ENCODE data around the gene LDHA. TPM values are rescaled to one million over a fixed set of nuclear protein-coding genes. Genes with fewer than 3 reads are reported as not detected.

The LDHA gene
- polyA plus RNA-seq, 1 donor from 2014 or later: 39.9 TPM

DNA sequence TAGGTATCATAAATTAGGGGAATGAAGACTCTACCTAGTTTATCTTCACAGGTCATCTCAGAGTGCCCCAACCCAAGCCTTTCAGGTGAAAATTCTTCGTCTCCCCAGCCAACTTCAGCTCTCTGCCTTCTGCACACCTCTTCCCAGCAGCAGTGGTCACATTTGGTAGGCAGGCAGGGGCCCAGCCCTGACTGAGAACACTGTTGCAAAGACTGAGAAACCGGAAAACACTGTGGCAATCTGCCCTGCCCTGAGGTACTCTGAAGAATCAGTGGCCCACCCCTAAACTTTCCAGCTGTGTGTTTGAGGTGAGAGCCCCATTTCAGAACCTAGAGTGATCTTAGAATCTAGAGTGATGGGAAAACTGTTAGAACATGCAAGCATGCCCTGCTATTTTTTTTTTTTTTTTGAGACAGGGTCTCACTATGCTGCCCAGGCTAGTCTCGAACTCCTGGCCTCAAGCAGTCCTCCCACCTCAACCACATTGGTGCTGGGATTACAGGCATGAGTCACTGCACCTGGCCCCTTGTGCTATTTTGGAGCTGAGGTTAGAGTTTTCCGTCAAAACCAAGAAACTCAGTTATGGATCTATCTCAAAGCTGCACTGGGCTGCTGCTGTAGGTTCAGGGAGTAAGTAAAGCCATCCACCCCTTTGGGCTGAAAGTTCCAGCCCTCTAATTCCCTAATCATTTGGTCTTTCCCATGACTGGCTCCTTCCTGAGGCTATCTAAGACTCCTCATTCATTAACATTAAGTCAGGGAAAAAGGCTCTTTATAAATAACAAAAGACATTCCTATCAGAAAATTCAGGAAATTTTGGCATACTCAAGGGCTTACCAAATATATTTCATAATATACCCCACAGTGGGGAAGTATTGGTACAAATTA, 1.7 kb upstream of the LDHA start:
- Histone ChIP-seq H3F3A (ENCODE audit: insufficient read depth, low read length, poor library complexity, severe bottlenecking) (peaks cover 5% of the 10 kb centered on the region), H3K4me3 (ENCODE audit: low read length) (no peak overlapping the region), H3K4me2 (ENCODE audit: low read length) (no peak overlapping the region), H3K9me2 (ENCODE audit: insufficient read depth, low read length) (no peaks in the 10 kb centered on the region), H3K9me3 (ENCODE audit: low read length) (no peaks in the 10 kb centered on the region), H2AFZ (ENCODE audit: low read depth, low read length) (no peak overlapping the region), H4K20me1 (ENCODE audit: insufficient read depth) (no peaks in the 10 kb centered on the region), H3K9ac (ENCODE audit: low read length) (no peak overlapping the region), H3K27ac (ENCODE audit: low read length) (no peak overlapping the region), H3K27me3 (ENCODE audit: insufficient read depth, low read depth, low read length) (no peaks in the 10 kb centered on the region), H3K36me3 (ENCODE audit: insufficient read depth, low read length) (no peaks in the 10 kb centered on the region), H3K79me2 (replicated peaks; ENCODE audit: insufficient read depth, low read length) (no peaks in the 10 kb centered on the region)
- TF ChIP-seq, protein P1, sequence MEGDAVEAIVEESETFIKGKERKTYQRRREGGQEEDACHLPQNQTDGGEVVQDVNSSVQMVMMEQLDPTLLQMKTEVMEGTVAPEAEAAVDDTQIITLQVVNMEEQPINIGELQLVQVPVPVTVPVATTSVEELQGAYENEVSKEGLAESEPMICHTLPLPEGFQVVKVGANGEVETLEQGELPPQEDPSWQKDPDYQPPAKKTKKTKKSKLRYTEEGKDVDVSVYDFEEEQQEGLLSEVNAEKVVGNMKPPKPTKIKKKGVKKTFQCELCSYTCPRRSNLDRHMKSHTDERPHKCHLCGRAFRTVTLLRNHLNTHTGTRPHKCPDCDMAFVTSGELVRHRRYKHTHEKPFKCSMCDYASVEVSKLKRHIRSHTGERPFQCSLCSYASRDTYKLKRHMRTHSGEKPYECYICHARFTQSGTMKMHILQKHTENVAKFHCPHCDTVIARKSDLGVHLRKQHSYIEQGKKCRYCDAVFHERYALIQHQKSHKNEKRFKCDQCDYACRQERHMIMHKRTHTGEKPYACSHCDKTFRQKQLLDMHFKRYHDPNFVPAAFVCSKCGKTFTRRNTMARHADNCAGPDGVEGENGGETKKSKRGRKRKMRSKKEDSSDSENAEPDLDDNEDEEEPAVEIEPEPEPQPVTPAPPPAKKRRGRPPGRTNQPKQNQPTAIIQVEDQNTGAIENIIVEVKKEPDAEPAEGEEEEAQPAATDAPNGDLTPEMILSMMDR (IDR thresholded peaks at IDR 0.05; ENCODE audit: poor library complexity, severe bottlenecking): no peak
- TF ChIP-seq POLR2AphosphoS5 (IDR thresholded peaks at IDR 0.05) (no peak), EP300 (conservative IDR thresholded peaks at IDR 0.05; ENCODE audit: poor library complexity, severe bottlenecking) (no peak), EZH2 (IDR thresholded peaks at IDR 0.05; ENCODE audit: borderline replicate concordance, insufficient read depth, low read length, poor library complexity, severe bottlenecking) (no peak), SMC3 (conservative IDR thresholded peaks at IDR 0.05; ENCODE audit: poor library complexity) (no peak), TAF1 (IDR thresholded peaks at IDR 0.05; ENCODE audit: low read depth) (no peak), MXI1 (conservative IDR thresholded peaks at IDR 0.05; ENCODE audit: poor library complexity, severe bottlenecking) (no peak), RAD21 (conservative IDR thresholded peaks at IDR 0.05) (no peak)
- TF ChIP-seq, protein P2, sequence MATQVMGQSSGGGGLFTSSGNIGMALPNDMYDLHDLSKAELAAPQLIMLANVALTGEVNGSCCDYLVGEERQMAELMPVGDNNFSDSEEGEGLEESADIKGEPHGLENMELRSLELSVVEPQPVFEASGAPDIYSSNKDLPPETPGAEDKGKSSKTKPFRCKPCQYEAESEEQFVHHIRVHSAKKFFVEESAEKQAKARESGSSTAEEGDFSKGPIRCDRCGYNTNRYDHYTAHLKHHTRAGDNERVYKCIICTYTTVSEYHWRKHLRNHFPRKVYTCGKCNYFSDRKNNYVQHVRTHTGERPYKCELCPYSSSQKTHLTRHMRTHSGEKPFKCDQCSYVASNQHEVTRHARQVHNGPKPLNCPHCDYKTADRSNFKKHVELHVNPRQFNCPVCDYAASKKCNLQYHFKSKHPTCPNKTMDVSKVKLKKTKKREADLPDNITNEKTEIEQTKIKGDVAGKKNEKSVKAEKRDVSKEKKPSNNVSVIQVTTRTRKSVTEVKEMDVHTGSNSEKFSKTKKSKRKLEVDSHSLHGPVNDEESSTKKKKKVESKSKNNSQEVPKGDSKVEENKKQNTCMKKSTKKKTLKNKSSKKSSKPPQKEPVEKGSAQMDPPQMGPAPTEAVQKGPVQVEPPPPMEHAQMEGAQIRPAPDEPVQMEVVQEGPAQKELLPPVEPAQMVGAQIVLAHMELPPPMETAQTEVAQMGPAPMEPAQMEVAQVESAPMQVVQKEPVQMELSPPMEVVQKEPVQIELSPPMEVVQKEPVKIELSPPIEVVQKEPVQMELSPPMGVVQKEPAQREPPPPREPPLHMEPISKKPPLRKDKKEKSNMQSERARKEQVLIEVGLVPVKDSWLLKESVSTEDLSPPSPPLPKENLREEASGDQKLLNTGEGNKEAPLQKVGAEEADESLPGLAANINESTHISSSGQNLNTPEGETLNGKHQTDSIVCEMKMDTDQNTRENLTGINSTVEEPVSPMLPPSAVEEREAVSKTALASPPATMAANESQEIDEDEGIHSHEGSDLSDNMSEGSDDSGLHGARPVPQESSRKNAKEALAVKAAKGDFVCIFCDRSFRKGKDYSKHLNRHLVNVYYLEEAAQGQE (IDR thresholded peaks at IDR 0.05; ENCODE audit: borderline replicate concordance): no peak

DNA sequence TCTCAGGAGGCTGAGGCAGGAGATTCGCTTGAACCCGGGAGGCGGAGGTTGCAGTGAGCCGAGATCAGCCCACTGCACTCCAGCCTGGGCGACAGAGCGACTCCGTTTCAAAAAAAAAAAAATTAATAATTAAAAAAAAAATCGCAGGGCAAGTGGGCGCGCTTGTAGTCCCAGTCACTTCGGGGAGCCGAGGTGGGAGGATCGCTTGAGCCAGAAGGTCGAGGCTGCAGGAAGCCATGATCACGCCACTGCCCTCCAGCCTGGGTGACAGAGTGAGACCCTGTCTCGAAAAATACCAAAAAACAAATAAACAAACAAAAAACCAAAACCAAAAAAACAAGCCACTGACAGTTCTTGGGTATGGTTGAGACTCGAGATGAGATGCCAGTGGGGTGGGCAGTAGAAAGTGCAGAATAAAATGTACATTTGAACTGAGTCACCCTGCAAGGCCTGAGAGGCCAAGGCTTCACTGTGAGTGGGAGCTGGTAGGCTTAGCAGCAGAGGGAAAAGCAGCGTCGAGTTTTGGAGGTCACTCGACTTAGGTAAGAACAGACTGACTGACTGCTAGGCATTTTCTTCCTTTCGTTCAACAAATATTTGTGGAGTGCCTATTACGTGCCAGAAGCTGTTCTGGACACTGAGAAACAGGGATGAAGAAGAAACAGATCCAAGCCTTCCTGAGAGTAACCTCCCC, 635 bp upstream of the LDHA start:
- Histone ChIP-seq H4K20me1 (ENCODE audit: insufficient read depth) (no peaks in the 10 kb centered on the region), H3F3A (ENCODE audit: insufficient read depth, low read length, poor library complexity, severe bottlenecking) (peaks cover 5% of the 10 kb centered on the region), H3K9me3 (ENCODE audit: low read length) (no peaks in the 10 kb centered on the region), H3K79me2 (replicated peaks; ENCODE audit: insufficient read depth, low read length) (no peaks in the 10 kb centered on the region), H2AFZ (ENCODE audit: low read depth, low read length) (no peak overlapping the region), H3K27me3 (ENCODE audit: insufficient read depth, low read depth, low read length) (no peaks in the 10 kb centered on the region), H3K4me2 (ENCODE audit: low read length) (no peak overlapping the region), H3K27ac (ENCODE audit: low read length) (no peak overlapping the region), H3K4me3 (ENCODE audit: low read length) (no peak overlapping the region), H3K9ac (ENCODE audit: low read length) (no peak overlapping the region), H3K36me3 (ENCODE audit: insufficient read depth, low read length) (no peaks in the 10 kb centered on the region), H3K9me2 (ENCODE audit: insufficient read depth, low read length) (no peaks in the 10 kb centered on the region)
- TF ChIP-seq EZH2 (IDR thresholded peaks at IDR 0.05; ENCODE audit: borderline replicate concordance, insufficient read depth, low read length, poor library complexity, severe bottlenecking) (no peak), SMC3 (conservative IDR thresholded peaks at IDR 0.05; ENCODE audit: poor library complexity) (no peak), EP300 (conservative IDR thresholded peaks at IDR 0.05; ENCODE audit: poor library complexity, severe bottlenecking) (no peak), POLR2AphosphoS5 (IDR thresholded peaks at IDR 0.05) (no peak), RAD21 (conservative IDR thresholded peaks at IDR 0.05) (no peak), MXI1 (conservative IDR thresholded peaks at IDR 0.05; ENCODE audit: poor library complexity, severe bottlenecking) (no peak)
- TF ChIP-seq, protein P2 (IDR thresholded peaks at IDR 0.05; ENCODE audit: borderline replicate concordance): no peak
- TF ChIP-seq, protein P1 (IDR thresholded peaks at IDR 0.05; ENCODE audit: poor library complexity, severe bottlenecking): no peak

All from neural cell (in vitro differentiated cells).